ENCODE results near the gene PIN1. TPM values are rescaled to one million over a fixed set of nuclear protein-coding genes. Genes with fewer than 3 reads are reported as not detected.

Gene PIN1
- total and polyA plus RNA-seq, 2 of the 13 experiments (the other 11 are each of a cell fraction or from before 2014, with no cell fraction given): 31.9 to 72.0 TPM

DNA sequence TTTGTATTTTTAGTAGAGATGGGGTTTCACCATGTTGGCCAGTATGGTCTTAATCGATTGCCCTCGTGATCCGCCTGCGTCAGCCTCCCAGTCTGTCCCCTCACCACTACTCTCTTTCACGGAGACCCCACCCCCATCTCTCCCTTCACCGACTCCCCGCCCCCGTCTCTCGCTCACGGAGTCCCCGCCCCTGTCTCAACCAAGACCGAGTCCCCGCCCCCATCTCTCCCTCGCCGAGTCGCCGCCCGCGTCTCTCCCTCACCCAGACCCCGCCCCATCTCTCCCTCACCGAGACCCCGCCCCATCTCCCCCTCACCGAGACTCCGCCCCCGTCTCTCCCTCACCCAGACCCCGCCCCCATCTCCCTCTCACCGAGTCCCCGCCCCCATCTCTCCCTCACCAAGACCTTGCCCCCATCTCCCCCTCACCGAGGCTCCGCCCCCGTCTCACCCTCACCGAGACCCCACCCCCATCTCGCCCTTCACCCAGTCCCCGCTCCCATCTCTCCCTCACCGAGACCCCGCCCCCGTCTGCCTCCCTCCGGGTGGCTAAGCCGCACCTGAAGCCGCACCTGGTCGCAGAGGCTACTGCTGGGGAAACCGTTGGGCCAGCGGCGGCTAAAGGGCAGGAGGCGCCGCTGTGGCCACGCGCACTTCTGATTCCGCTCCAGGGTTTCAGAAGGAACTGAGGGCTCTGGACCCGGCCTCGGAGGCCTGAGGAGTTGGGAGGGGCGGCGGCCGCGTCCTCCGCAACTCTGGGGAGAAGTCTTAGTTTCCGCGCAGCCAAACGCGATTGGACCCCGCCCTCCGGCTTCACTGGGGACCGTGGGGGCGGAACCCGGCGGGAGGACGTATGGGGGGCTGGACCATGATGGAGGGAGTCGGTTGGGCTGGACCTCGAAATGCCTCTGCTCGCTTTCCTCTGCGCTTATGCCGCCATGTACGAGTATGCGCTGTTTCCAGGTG is 49.5 kb upstream of the PIN1 start (continued):
- TF ChIP-seq, protein P1, sequence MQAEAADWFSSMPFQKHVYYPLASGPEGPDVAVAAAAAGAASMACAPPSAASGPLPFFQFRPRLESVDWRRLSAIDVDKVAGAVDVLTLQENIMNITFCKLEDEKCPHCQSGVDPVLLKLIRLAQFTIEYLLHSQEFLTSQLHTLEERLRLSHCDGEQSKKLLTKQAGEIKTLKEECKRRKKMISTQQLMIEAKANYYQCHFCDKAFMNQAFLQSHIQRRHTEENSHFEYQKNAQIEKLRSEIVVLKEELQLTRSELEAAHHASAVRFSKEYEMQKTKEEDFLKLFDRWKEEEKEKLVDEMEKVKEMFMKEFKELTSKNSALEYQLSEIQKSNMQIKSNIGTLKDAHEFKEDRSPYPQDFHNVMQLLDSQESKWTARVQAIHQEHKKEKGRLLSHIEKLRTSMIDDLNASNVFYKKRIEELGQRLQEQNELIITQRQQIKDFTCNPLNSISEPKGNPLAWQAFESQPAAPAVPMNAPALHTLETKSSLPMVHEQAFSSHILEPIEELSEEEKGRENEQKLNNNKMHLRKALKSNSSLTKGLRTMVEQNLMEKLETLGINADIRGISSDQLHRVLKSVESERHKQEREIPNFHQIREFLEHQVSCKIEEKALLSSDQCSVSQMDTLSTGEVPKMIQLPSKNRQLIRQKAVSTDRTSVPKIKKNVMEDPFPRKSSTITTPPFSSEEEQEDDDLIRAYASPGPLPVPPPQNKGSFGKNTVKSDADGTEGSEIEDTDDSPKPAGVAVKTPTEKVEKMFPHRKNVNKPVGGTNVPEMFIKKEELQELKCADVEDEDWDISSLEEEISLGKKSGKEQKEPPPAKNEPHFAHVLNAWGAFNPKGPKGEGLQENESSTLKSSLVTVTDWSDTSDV (CRISPR knock-in tag; IDR thresholded peaks at IDR 0.05): no peak
- TF ChIP-seq, protein P2, sequence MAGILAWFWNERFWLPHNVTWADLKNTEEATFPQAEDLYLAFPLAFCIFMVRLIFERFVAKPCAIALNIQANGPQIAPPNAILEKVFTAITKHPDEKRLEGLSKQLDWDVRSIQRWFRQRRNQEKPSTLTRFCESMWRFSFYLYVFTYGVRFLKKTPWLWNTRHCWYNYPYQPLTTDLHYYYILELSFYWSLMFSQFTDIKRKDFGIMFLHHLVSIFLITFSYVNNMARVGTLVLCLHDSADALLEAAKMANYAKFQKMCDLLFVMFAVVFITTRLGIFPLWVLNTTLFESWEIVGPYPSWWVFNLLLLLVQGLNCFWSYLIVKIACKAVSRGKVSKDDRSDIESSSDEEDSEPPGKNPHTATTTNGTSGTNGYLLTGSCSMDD (CRISPR knock-in tag; IDR thresholded peaks at IDR 0.05): no peak
- TF ChIP-seq ZNF674 (CRISPR knock-in tag; IDR thresholded peaks at IDR 0.05; ENCODE audit: low read depth) (no peak), THAP11 (CRISPR knock-in tag; IDR thresholded peaks at IDR 0.05) (peak; percentile 54; the same call in 1 of the 2 replicates), U2AF2 (IDR thresholded peaks at IDR 0.05; ENCODE audit: low read depth, low read length) (no peak), NR1H2 (CRISPR knock-in tag; IDR thresholded peaks at IDR 0.05; ENCODE audit: borderline replicate concordance, low read depth) (no peak), GLI4 (CRISPR knock-in tag; IDR thresholded peaks at IDR 0.05; ENCODE audit: borderline replicate concordance) (no peak), TOPORS (CRISPR knock-in tag; IDR thresholded peaks at IDR 0.05) (no peak), ZNF792 (CRISPR knock-in tag; IDR thresholded peaks at IDR 0.05) (no peak), ZBTB20 (CRISPR knock-in tag; IDR thresholded peaks at IDR 0.05; ENCODE audit: borderline replicate concordance, low read depth) (peak; percentile 19; the same call in 1 of the 2 replicates), ZNF552 (CRISPR knock-in tag; IDR thresholded peaks at IDR 0.05; ENCODE audit: borderline replicate concordance) (0 out of 2 replicates have a peak, but pooled peaks have one; percentile 35)
- TF ChIP-seq, protein P3, sequence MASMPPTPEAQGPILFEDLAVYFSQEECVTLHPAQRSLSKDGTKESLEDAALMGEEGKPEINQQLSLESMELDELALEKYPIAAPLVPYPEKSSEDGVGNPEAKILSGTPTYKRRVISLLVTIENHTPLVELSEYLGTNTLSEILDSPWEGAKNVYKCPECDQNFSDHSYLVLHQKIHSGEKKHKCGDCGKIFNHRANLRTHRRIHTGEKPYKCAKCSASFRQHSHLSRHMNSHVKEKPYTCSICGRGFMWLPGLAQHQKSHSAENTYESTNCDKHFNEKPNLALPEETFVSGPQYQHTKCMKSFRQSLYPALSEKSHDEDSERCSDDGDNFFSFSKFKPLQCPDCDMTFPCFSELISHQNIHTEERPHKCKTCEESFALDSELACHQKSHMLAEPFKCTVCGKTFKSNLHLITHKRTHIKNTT (CRISPR knock-in tag; IDR thresholded peaks at IDR 0.05): no peak
- TF ChIP-seq, protein P4, sequence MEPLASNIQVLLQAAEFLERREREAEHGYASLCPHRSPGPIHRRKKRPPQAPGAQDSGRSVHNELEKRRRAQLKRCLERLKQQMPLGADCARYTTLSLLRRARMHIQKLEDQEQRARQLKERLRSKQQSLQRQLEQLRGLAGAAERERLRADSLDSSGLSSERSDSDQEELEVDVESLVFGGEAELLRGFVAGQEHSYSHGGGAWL (CRISPR knock-in tag; IDR thresholded peaks at IDR 0.05): no peak
- TF ChIP-seq, protein P5, sequence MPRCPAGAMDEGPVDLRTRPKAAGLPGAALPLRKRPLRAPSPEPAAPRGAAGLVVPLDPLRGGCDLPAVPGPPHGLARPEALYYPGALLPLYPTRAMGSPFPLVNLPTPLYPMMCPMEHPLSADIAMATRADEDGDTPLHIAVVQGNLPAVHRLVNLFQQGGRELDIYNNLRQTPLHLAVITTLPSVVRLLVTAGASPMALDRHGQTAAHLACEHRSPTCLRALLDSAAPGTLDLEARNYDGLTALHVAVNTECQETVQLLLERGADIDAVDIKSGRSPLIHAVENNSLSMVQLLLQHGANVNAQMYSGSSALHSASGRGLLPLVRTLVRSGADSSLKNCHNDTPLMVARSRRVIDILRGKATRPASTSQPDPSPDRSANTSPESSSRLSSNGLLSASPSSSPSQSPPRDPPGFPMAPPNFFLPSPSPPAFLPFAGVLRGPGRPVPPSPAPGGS (CRISPR knock-in tag; IDR thresholded peaks at IDR 0.05): no peak
